LHCN-M2 (cell line): Measurements from ENCODE around the gene MYH10. TPM values are rescaled to one million over a fixed set of nuclear protein-coding genes. Genes with fewer than 3 reads are reported as not detected.
"Not testable (repeated sequence)": the region's sequence is repeated elsewhere in the genome, so short reads cannot be mapped to it uniquely, and the experiment has no call there.

Source experiments
- DNase-seq: peaks from one replicate; pipeline ENCODE4 v3.0.0-alpha.2; 2012; ENCODE audit warnings: low read depth
- total RNA-seq: library from RNA; depleted of rRNA; stranded (reverse); fragments of >200 nt; gene quantifications from 2 replicates; pipeline ENCODE4 v1.2.3, GENCODE V29; 2014

The MYH10 gene
- total RNA-seq, 1 experiment from 2014 or later, result 40.4 TPM

GRCh38 chr17:8556074-8556473 lies 74.5 kb downstream of the MYH10 start:
- peak; percentile 8 for DNase-seq

DNA sequence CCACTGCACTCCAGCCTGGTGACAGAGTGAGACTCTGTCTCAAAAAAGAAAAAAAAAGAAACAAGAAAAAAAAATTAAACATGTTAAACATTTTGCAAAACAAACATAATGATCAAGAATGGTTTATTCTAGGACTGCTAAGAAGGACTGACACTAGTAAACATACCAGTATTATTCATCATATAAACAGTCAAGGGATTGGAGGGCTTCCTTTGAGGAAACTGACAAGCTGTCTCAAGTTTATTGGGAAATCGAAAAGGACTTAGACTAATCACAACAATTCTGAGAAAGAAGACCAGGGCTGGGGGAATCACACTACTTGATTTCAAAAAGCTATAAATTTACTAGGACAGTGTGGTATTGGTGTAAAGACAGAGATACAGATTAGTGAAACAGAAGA lies 75.5 kb downstream of the MYH10 start:
- DNase-seq, result no peak

- peak; percentile 21 for DNase-seq
Observed at GRCh38 chr17:8552577-8553320, 77.8 kb downstream of the MYH10 start.

DNA sequence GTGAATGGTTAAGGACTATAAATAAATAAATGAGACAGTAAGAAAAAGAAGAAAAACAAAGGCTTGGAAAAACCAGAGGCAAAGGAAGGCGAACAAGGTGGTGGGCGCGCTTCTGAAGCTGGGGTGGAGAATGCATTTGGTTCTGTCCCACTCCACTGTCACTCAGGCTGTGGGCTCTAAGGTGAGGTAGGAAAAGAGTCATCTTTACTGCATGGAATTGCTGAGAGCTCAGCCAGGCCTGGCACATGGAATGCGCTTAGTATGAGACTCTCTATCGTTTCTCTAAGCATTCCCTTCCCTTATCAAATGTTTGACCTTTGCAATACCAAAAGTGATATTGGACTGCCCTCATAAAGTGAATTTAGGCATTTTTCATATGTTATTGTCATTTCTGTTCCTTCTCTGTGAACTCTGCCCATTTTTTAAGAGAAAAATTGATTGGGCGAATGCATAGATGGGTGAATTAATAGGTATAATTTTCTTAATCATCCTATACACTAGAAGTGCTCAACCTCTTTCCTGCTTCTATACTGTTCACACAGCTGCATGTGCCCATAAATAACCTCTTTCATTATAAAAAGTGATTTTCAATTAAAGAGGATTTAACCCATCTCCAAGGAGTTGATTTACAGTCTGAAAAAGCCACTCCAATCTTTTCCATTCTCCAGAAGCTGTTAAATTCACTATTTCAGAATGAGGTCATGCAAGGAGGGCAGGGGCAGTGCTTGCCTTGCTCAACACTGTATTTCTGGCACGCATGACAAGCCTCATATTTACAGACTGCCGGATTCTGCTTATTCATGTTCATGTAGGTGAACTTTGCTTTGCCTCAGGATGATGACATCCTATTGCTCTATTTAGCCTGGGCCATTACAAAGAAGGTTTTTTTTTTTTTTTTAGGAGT lies 87.7 kb downstream of the MYH10 start:
- no peak for DNase-seq

DNA sequence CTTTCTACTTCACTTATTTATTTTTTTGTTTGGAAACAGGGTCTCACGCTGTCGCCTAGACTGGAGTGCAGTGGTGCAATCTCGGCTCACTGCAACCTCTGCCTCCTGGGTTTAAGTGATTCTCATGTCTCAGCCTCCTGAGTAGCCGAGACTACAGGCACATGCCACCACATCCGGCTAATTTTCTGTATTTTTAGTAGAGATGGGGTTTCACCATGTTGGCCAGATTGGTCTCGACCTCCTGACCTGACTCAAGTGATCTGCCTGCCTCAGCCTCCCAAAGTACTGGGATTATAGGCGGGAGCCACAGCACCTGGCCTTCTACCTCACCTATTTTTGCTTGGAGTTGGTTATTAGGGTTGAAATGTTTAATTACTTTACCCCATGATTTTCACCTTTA lies 90.5 kb downstream of the MYH10 start:
- DNase-seq, result not testable (repeated sequence)

DNA sequence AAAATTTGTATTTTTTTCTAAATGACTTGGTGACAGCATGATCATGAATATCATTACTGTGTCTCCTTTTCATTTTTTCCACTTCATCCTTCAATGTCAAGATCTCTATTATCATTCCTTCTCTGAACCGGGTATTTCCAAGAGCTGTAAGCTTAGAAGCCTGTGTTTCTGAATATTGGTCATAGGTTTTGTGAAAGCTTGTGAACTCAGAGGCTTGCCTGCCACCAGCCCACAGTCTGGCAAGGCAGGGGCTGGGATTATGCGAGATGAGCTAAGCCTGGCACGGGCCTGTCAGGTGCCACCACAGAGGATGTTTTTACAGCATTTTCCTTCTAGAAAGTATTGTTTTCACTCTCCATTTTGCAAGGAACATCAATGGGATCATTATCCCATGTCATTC lies 92.8 kb downstream of the MYH10 start:
- DNase-seq, result no peak

GRCh38 chr17:8534498-8535188 lies 95.9 kb downstream of the MYH10 start:
- DNase-seq, result no peak

GRCh38 chr17:8532021-8532420 lies 98.5 kb downstream of the MYH10 start:
- peak; percentile 6 for DNase-seq

DNA sequence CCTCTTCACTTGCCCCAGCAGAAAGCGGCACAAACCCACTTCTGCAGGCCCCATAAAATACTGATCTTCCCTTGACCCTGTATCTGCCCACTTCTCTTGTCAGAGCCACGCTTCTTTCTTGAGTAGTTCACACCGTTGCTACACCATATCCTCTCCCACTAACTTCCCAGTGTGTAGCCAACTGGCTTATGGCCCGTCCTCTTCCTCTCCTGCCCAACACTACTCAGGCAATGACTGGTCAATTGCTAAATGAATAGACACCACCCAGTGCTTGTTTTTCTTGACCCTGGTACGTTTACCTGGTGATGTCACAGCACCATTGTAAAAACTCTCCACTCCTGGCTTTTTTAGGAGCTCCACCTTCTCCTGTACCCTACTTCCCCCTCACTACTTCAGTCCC lies 107.9 kb downstream of the MYH10 start:
- no peak for DNase-seq

GRCh38 chr17:8520981-8521380 lies 109.5 kb downstream of the MYH10 start:
- DNase-seq, result no peak

DNA sequence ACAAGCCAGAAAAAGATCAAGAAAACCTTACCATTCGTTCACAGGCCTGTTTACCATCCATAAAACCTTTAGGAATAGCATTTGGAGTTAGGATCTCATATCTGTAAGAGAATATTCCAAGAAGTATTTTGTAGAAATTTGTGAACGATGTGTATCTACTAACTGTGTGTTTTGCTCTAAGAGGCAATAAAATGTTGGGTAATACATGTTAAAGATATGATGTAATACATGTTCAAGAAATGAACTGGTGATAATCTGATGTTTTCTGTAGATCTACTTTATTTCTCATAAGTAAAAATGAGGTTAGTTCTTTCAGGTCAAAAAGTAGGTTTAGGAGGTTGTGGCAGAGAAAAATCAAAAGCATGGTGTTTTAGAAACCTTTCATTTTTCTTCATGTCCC lies 111.7 kb downstream of the MYH10 start:
- DNase-seq, result no peak

DNA sequence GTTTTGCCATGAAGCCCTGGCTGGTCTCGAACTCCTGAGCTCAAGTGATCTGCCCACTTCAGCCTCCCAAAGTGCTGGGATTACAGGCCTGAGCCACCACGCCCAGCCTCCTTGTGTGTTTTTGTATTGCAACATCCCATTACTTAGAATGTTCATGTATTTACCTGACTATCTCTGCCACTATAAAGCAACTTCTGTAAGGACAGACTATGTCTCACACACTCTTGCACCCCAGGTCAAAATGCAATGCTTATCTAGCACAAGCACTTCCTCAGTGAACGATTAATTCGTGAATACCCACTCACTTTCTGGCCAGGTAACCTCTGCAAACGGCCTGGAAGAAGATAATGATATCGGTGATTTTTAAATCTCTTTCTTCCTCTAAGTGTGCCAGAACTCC lies 112.2 kb downstream of the MYH10 start:
- no peak for DNase-seq

DNA sequence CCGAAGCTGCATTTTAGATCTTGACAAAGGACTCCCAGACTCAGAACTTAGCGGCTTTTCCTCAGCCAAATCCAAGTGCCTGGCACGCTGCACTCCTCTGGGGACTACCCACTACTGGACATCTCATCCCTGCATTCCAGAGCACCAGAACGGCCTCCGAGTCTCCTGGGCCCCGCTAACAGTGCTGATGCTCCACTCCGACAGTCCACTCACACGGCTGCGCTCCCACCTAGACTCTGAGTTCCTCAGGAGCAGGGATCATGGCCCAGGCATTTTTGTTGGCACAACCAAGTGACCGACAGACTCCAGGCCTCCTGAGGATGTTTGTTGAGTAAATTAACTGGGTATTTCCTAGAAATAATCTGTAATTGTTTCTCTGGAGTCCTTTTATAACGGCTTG lies 115.7 kb downstream of the MYH10 start:
- no peak for DNase-seq

DNA sequence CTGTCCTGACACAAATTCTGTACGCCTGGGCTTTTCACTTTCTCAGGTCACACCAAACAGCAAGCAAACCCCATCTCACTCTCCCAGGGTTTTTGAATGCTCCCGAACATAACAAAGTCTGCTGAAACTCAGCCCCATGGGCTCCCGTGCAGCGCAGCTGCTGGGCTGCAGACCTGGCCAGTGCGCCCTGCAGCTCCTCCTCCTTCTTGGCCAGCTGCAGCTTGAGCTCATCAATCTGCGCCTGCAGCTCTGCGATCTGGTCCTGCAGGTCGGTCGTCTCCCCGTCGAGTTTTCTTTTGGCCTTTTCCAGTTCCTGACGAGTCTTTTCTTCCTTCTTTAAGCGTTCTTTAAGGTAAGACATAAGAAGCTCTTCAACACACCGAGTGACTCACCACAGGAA lies 124.4 kb downstream of the MYH10 start:
- peak; percentile 22 for DNase-seq

- no peak for DNase-seq
Observed at GRCh38 chr17:8504460-8505207, 125.9 kb downstream of the MYH10 start.

DNA sequence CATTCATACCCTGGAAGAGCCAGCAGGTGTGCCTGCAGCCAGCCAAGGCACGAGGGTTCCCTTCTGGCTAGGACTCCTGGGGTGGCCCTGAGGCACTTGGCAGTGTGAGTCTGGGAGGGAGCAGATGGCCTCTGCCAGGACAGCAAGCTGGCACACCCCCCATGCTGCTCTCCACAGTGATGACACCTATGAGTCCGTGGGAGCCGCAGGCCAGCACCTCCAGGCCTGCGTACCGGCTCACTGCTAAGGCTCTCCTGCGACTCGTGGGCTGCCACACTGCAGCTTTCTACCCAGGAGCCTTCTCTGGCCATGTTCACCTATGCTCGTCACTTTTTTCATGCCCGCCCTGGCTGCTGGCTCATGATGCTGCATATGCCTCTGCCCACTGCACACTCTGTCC lies 126.7 kb downstream of the MYH10 start:
- no peak for DNase-seq

DNA sequence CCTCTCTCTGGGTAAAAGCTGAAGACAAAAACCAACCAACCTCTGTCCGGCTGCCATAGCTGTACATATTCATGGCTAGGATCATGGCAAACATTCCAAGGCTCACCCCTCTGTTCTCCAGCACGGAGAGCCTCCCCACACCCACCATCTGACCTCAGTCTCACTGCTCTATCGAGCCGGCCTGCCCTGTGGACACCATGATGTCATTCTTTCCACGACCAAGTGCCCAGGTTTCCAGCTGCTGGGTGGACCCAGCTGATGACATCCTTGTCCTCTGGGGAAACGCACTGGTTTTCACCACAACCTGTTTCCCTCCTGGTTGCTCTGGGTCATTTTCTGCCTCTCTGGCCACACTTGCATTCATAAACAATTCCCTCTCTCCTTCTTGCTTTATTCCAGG lies 127.2 kb downstream of the MYH10 start:
- DNase-seq, result no peak

DNA sequence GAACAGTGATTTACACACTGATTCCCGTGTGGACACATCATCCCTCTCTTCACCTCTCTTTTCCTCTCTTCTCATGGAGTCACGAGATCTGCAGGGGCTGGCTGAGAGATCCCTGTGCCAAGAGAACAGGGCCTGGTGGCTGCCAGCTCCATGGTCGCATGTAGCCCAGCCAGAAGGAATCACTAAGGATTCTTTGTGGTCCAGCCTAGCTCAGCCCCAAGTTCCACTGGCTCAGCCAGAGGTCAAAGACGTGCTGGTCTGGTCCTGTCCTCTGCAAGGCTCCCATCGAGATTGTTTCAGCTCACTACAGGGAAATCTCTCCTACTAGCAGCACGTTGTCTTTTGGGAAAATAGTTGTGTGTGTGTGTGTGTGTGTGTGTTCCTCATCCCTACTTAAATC lies 128.4 kb downstream of the MYH10 start:
- no peak for DNase-seq

DNA sequence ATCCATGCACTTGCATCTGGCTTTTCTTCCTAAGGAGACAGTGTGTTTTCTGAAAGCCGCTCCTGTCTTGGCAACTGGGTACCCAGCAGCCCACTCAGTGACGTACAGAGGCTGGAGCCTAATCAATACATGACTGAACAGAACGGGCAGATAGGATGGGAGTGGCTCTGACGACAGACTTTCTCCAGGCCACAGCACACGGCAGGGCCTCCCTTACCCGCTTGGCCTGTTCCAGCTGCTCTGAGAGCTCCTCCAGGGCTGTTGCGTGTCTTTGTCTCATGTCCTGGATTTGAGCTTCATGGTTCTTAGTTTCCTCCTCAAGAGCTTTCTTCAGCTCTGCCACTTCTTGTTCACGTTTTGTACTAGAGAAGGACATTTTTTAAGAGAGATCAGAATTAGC lies 129.9 kb downstream of the MYH10 start:
- no peak for DNase-seq

DNA sequence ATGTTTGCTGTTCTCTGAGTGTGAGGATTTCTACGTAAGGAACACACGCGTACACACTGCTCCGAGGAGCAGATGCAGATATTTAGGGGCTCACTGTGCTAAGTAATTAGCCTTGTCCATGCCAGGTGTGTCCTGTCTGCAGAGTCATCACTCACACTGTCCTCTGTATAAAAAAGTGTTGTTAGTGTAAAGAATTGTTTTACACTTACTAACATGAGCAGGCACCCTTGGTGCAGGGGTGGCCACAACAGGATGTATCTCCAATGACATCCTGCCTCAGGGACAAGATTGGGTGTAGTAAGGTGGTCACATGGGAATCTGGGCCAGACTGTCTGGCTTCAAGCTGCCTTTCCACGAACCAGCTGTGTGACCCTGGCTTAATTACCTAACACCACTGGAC lies 130.9 kb downstream of the MYH10 start:
- DNase-seq, result no peak

DNA sequence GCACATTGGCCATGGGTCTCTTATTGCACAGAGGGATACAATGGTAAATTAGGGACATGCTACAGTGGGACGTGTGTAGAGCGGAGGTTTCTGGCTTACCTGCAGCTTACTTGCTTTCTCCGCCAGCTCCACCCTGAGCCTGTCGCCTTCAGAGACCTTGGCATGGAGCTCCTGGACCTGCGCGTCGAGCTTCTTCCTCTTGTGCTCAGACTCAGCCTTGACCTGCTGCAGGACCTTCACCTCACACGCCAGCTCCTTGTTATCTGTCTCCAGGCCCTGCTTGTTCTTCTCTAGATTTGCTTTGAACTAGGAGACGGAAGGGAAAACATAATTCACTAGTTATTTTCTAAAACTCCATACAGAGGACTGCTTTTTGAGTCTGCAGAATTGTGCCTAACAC lies 131.4 kb downstream of the MYH10 start:
- DNase-seq, result no peak

- no peak for DNase-seq
Observed at GRCh38 chr17:8496081-8496480, 134.4 kb downstream of the MYH10 start.
